CD4-positive, alpha-beta T cell treated with Interleukin-15 for 1 hour (primary cell): ENCODE measurements around the gene EPB41.
"Not testable (repeated sequence)": the region's sequence is repeated elsewhere in the genome, so short reads cannot be mapped to it uniquely, and the experiment has no call there.

Experiments used
- DNase-seq: peaks from one replicate; pipeline ENCODE4 v3.0.0-alpha.2; 2020

EPB41 gene

GRCh38 chr1:28914228-28915030 lies at the start of gene EPB41:
TSS of gene EPB41 (plus strand) at chr1:28914569. CDS start at chr1:28987438, 72,869 bp downstream.
- peak; percentile 93 for DNase-seq

GRCh38 chr1:28864695-28865094 lies 49.7 kb upstream of the EPB41 start:
- DNase-seq = no peak

GRCh38 chr1:28865997-28866650 lies 48.2 kb upstream of the EPB41 start:
- no peak for DNase-seq

- no peak for DNase-seq
Measured at GRCh38 chr1:28867850-28868249, 46.5 kb upstream of the EPB41 start.

- DNase-seq = no peak
Measured at GRCh38 chr1:28869952-28870351, 44.4 kb upstream of the EPB41 start.

- DNase-seq = no peak
Measured at GRCh38 chr1:28871631-28872401, 42.6 kb upstream of the EPB41 start.

GRCh38 chr1:28875134-28875533 lies 39.2 kb upstream of the EPB41 start:
- not testable (repeated sequence) for DNase-seq

GRCh38 chr1:28877132-28877781 lies 37.1 kb upstream of the EPB41 start:
- DNase-seq = peak; percentile 70

- no peak for DNase-seq
Measured at GRCh38 chr1:28878796-28879195, 35.6 kb upstream of the EPB41 start.

- DNase-seq = peak; percentile 73
Measured at GRCh38 chr1:28882009-28882628, 32.2 kb upstream of the EPB41 start.

- no peak for DNase-seq
Measured at GRCh38 chr1:28883242-28883616, 31.1 kb upstream of the EPB41 start.

- DNase-seq = no peak
Measured at GRCh38 chr1:28885472-28885877, 28.9 kb upstream of the EPB41 start.

GRCh38 chr1:28885977-28886730 lies 28.2 kb upstream of the EPB41 start:
- no peak for DNase-seq

- peak; percentile 91 for DNase-seq
Measured at GRCh38 chr1:28886731-28887418, 27.5 kb upstream of the EPB41 start.

GRCh38 chr1:28887419-28887834 lies 26.9 kb upstream of the EPB41 start:
- DNase-seq = peak; percentile 83

- DNase-seq = no peak
Measured at GRCh38 chr1:28887835-28888682, 26.3 kb upstream of the EPB41 start.

GRCh38 chr1:28888915-28889314 lies 25.5 kb upstream of the EPB41 start:
- DNase-seq = no peak

- DNase-seq = no peak
Measured at GRCh38 chr1:28889357-28889756, 25.0 kb upstream of the EPB41 start.

- no peak for DNase-seq
Measured at GRCh38 chr1:28890435-28890834, 23.9 kb upstream of the EPB41 start.

GRCh38 chr1:28890836-28891235 lies 23.5 kb upstream of the EPB41 start:
- DNase-seq = no peak
